HUES48 (cell line): ENCODE results near the gene UBL3.

Source experiments
- H3K27ac ChIP-seq: one replicate; pipeline ENCODE4 v1.7.0; 2013; ENCODE audit warnings: low read depth, low read length, inconsistent platforms
- H3K27me3 ChIP-seq: 2 replicates; pipeline ENCODE4 v1.6.1; 2013; ENCODE audit warnings: mild to moderate bottlenecking, low read length; ENCODE audit not compliant: control insufficient read depth, insufficient read depth
- H3K36me3 ChIP-seq: 2 replicates; pipeline ENCODE4 v1.6.1; 2013; ENCODE audit warnings: low read length; ENCODE audit not compliant: control insufficient read depth, insufficient read depth
- H3K4me1 ChIP-seq: 2 replicates; pipeline ENCODE4 v1.6.1; 2013; ENCODE audit warnings: mild to moderate bottlenecking, low read length; ENCODE audit not compliant: control insufficient read depth, insufficient read depth
- H3K4me3 ChIP-seq: 2 replicates; pipeline ENCODE4 v1.5.1; 2013; ENCODE audit warnings: mild to moderate bottlenecking, low read depth, low read length
- H3K9ac ChIP-seq: 2 replicates; pipeline ENCODE4 v1.6.1; 2013; ENCODE audit warnings: mild to moderate bottlenecking, low read depth, low read length, moderate library complexity
- H3K9me3 ChIP-seq: 2 replicates; pipeline ENCODE4 v1.6.1; 2013; ENCODE audit warnings: low read length; ENCODE audit not compliant: control insufficient read depth, insufficient read depth

UBL3 gene

GRCh38 chr13:29810898-29811297 lies 39.5 kb downstream of the UBL3 start:
- Histone ChIP-seq H3K27ac (no peak overlapping the region), H3K4me1 (peaks cover 3% of the 10 kb centered on the region; the same call in 1 of the 2 replicates), H3K36me3 (no peaks in the 10 kb centered on the region), H3K27me3 (no peaks in the 10 kb centered on the region), H3K4me3 (no peak overlapping the region), H3K9me3 (no peaks in the 10 kb centered on the region), H3K9ac (no peak overlapping the region)

GRCh38 chr13:29810145-29810742 lies 40.2 kb downstream of the UBL3 start:
- H3K9me3 ChIP-seq = no peaks in the 10 kb centered on the region
- no peaks in the 10 kb centered on the region for H3K27me3 ChIP-seq
- no peak overlapping the region for H3K27ac ChIP-seq
- H3K4me1 ChIP-seq = peaks cover 3% of the 10 kb centered on the region; the same call in 1 of the 2 replicates
- no peak overlapping the region for H3K9ac ChIP-seq
- no peaks in the 10 kb centered on the region for H3K36me3 ChIP-seq
- no peak overlapping the region for H3K4me3 ChIP-seq

- H3K27ac ChIP-seq = no peak overlapping the region
- no peaks in the 10 kb centered on the region for H3K9me3 ChIP-seq
- H3K4me3 ChIP-seq = no peak overlapping the region
- H3K4me1 ChIP-seq = peaks cover 3% of the 10 kb centered on the region
- no peaks in the 10 kb centered on the region for H3K27me3 ChIP-seq
- no peak overlapping the region for H3K9ac ChIP-seq
- H3K36me3 ChIP-seq = no peaks in the 10 kb centered on the region
These were observed 42.2 kb downstream of the UBL3 start for GRCh38 chr13:29808264-29808663.

GRCh38 chr13:29805994-29806979 lies 44.1 kb downstream of the UBL3 start:
- Histone ChIP-seq H3K4me1 (peaks cover 22% of the 10 kb centered on the region), H3K27me3 (no peaks in the 10 kb centered on the region), H3K9ac (no peak overlapping the region), H3K27ac (no peak overlapping the region), H3K4me3 (no peak overlapping the region), H3K9me3 (no peaks in the 10 kb centered on the region), H3K36me3 (no peaks in the 10 kb centered on the region)

GRCh38 chr13:29803221-29803620 lies 47.2 kb downstream of the UBL3 start:
- no peaks in the 10 kb centered on the region for H3K36me3 ChIP-seq
- H3K9me3 ChIP-seq = no peaks in the 10 kb centered on the region

DNA sequence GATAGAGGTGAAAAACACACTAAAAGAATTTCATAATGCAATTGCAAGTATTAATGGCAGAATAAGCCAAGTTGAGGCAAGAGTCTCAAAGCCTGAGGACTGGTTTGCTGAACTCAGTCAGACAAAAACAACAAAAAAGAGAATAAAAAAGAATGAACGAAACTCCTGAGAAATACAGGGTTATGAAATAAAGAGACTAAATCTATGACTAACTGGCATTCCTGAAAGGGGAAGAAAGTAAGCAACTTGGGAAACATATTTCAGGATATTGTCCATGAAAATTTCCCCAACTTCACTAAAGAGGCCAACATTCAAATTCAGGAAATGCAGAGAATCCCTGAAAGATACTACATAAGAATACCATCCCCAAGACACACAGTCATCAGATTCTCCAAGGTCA lies 47.8 kb downstream of the UBL3 start:
- Histone ChIP-seq H3K27me3 (no peaks in the 10 kb centered on the region), H3K4me3 (no peak overlapping the region), H3K9me3 (no peaks in the 10 kb centered on the region), H3K9ac (no peak overlapping the region), H3K36me3 (no peaks in the 10 kb centered on the region), H3K27ac (no peak overlapping the region), H3K4me1 (peaks cover 51% of the 10 kb centered on the region)

More at GRCh38 chr13:29803221-29803620, 47.2 kb downstream of the UBL3 start:
- no peak overlapping the region for H3K9ac ChIP-seq
- no peaks in the 10 kb centered on the region for H3K27me3 ChIP-seq
- no peak overlapping the region for H3K27ac ChIP-seq
- peaks cover 51% of the 10 kb centered on the region for H3K4me1 ChIP-seq
- H3K4me3 ChIP-seq = no peak overlapping the region

- H3K36me3 ChIP-seq = no peaks in the 10 kb centered on the region
- H3K9me3 ChIP-seq = no peaks in the 10 kb centered on the region
- H3K27ac ChIP-seq = no peak overlapping the region
- H3K4me1 ChIP-seq = peaks cover 51% of the 10 kb centered on the region
- H3K27me3 ChIP-seq = no peaks in the 10 kb centered on the region
- H3K4me3 ChIP-seq = no peak overlapping the region
- H3K9ac ChIP-seq = no peak overlapping the region
These were observed 48.6 kb downstream of the UBL3 start for GRCh38 chr13:29801737-29802305.

- Histone ChIP-seq H3K4me3 (no peak overlapping the region), H3K36me3 (no peaks in the 10 kb centered on the region), H3K4me1 (peaks cover 57% of the 10 kb centered on the region), H3K9ac (no peak overlapping the region), H3K27me3 (no peaks in the 10 kb centered on the region), H3K27ac (peak overlapping the region; percentile 36), H3K9me3 (no peaks in the 10 kb centered on the region)
These were observed 49.3 kb downstream of the UBL3 start for GRCh38 chr13:29801102-29801501.

DNA sequence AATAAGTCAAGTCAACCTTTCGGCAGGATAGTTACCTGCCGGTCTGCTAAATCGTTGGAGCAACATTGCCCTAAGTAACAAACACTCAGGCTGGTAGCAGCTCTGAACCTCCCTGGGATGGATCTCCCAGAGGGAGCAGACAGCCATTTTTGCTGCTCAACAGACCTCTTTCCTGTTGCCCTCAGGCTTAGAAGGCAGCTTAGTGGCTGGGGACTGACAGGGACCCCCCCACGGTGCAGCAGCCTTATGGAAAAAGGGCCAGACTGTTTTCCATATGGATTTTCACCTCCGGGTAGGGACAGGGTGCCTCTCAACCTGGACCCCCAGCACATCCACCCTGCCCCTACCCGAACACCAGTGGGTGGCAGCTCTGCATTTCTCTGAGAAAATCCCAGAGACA lies 49.7 kb downstream of the UBL3 start:
- Histone ChIP-seq H3K9ac (no peak overlapping the region), H3K4me1 (peaks cover 57% of the 10 kb centered on the region), H3K4me3 (no peak overlapping the region), H3K27me3 (no peaks in the 10 kb centered on the region), H3K9me3 (no peaks in the 10 kb centered on the region), H3K27ac (peak overlapping the region; percentile 36), H3K36me3 (no peaks in the 10 kb centered on the region)

DNA sequence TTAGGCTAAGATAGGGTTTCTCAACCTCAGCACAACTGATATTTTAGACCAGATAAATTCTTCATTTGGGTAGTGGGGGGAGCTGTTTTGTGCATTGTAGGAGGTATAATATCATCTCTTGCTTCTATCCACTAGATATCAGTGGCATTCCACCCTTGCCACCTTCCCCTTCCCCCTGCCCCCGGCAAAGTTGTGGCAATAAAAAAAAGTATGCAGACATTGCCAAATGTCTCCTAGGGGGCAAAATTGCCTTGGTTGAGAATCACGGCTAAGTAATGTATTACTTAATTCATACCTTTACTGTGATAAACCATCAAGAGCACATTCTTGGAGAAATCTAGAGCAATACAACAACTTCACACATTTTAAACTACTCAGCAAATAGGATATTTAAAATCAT lies 51.4 kb downstream of the UBL3 start:
- H3K9me3 ChIP-seq = no peaks in the 10 kb centered on the region
- H3K9ac ChIP-seq = no peak overlapping the region
- no peak overlapping the region for H3K4me3 ChIP-seq
- H3K27ac ChIP-seq = no peak overlapping the region
- H3K4me1 ChIP-seq = peaks cover 57% of the 10 kb centered on the region
- H3K27me3 ChIP-seq = no peaks in the 10 kb centered on the region
- H3K36me3 ChIP-seq = no peaks in the 10 kb centered on the region
